Prostate gland (tissue), 2 donors: ENCODE data around the gene STRAP.

ENCODE experiments used
- CTCF ChIP-seq, 4 experiments: fragments of 200-600 bp in 2 of 4; fragments of 450-650 bp in 2 of 4; sonication (generic) in 2 of 4; IDR thresholded peaks; 1 replicate in 3 of 4; 2 replicates in 1 of 4; pipeline ENCODE4 v1.5.1; 2016 to 2019; ENCODE audit warnings: antibody characterized with exemption in 4 of 4, mild to moderate bottlenecking in 2 of 4, moderate library complexity in 2 of 4
- POLR2A ChIP-seq: fragments of 450-650 bp; IDR thresholded peaks from one replicate; pipeline ENCODE4 v1.6.1; 2016; ENCODE audit warnings: antibody characterized with exemption, mild to moderate bottlenecking
- POLR2AphosphoS5 ChIP-seq: sonication (generic); formaldehyde crosslinking; IDR thresholded peaks from one replicate; pipeline ENCODE4 v1.6.1; 2017; ENCODE audit warnings: antibody characterized with exemption

GRCh38 chr12:15851045-15851620, 31.1 kb upstream of the STRAP start:
- TF ChIP-seq CTCF (IDR thresholded peaks at IDR 0.05) (no peak), POLR2A (no peak), POLR2AphosphoS5 (no peak)
